Endothelial cell of umbilical vein (primary cell): ENCODE measurements around the gene ATAD3A. TPM values are rescaled to one million over a fixed set of nuclear protein-coding genes. Genes with fewer than 3 reads are reported as not detected.

Source experiments
- BruUV-seq: library from RNA; stranded (reverse); fragments of 400-500 nt; replicated peaks from 2 replicates; lab custom pipeline; 2021; lab: Mats Ljungman, UMichigan
- CTCF ChIA-PET: fragments of 300-600, 350-600 bp; sonication (Branson Sonifier 250); formaldehyde crosslinking; loops from one replicate; lab custom pipeline; 2021; ENCODE audit warnings: antibody characterized with exemption, inconsistent platforms; lab: Charles Lee
- POLR2A ChIA-PET: fragments of 300-600, 350-600 bp; sonication (Branson Sonifier 250); formaldehyde crosslinking; loops from one replicate; lab custom pipeline; 2021; ENCODE audit warnings: antibody characterized with exemption, inconsistent platforms; lab: Charles Lee
- DNase-seq: peaks from one replicate; pipeline ENCODE4 v3.0.0-alpha.2; 2011; ENCODE audit warnings: low read depth, low spot score
- FAIRE-seq: peaks from 2 replicates; lab custom pipeline; 2011; peaks lifted over from hg19 to GRCh38; lab: Jason Lieb, UNC
- H2AFZ ChIP-seq: 2 replicates; pipeline ENCODE4 v1.6.0; 2012; ENCODE audit warnings: low read depth, low read length, control low read depth, inconsistent platforms
- H3K27ac ChIP-seq: 2 replicates; pipeline ENCODE4 v1.5.1; 2011; ENCODE audit warnings: low read depth, mild to moderate bottlenecking, control low read depth, low read length, moderate library complexity; ENCODE audit not compliant: insufficient read depth
- H3K27me3 ChIP-seq, 2 experiments: 2 replicates each; pipeline versions ENCODE4 v1.6.0 to v1.6.1; 2011; ENCODE audit warnings: low read length in 2 of 2, mixed read lengths in 1 of 2; ENCODE audit not compliant: control insufficient read depth in 2 of 2, insufficient read depth in 2 of 2
- H3K36me3 ChIP-seq, 2 experiments: 2 replicates in 1 of 2; 3 replicates in 1 of 2; pipeline ENCODE4 v1.5.1; 2011; ENCODE audit warnings: low read length in 2 of 2, mild to moderate bottlenecking in 1 of 2, moderate library complexity in 1 of 2; ENCODE audit not compliant: control insufficient read depth in 2 of 2, insufficient read depth in 2 of 2; ENCODE audit errors: extremely low read depth in 1 of 2
- H3K4me1 ChIP-seq: 3 replicates; pipeline ENCODE4 v1.5.1; 2011; ENCODE audit warnings: mild to moderate bottlenecking, low read length; ENCODE audit not compliant: control insufficient read depth, insufficient read depth; ENCODE audit errors: extremely low read depth
- H3K4me2 ChIP-seq: 2 replicates; pipeline ENCODE4 v1.6.1; 2011; ENCODE audit warnings: low read length, control low read depth, mixed read lengths; ENCODE audit not compliant: insufficient read depth
- H3K4me3 ChIP-seq, 3 experiments: fragments of 200-600 bp in 1 of 3; sonication (generic), shearing (Covaris generic) in 1 of 3; replicated peaks in 1 of 3; 2 replicates each; pipeline ENCODE4 v1.5.1; 2011 to 2016; ENCODE audit warnings: control low read depth in 3 of 3, low read length in 3 of 3, mild to moderate bottlenecking in 2 of 3, inconsistent platforms in 1 of 3, low read depth in 1 of 3, moderate library complexity in 1 of 3; ENCODE audit not compliant: insufficient read depth in 1 of 3
- H3K79me2 ChIP-seq: 2 replicates; pipeline ENCODE4 v1.6.0; 2012; ENCODE audit warnings: low read length, inconsistent platforms; ENCODE audit not compliant: control insufficient read depth, insufficient read depth
- H3K9ac ChIP-seq: replicated peaks from 2 replicates; pipeline ENCODE3; 2011; ENCODE audit warnings: low read length, control low read depth; ENCODE audit not compliant: insufficient read depth; ENCODE audit errors: extremely low read depth
- H3K9me1 ChIP-seq: replicated peaks from 3 replicates; pipeline ENCODE4 v1.6.0; 2011; ENCODE audit warnings: mild to moderate bottlenecking, low read length; ENCODE audit not compliant: control insufficient read depth, insufficient read depth; ENCODE audit errors: extremely low read depth
- H3K9me3 ChIP-seq: replicated peaks from 2 replicates; pipeline ENCODE4 v1.5.1; 2012; ENCODE audit warnings: low read length, inconsistent platforms; ENCODE audit not compliant: control insufficient read depth, insufficient read depth
- H4K20me1 ChIP-seq: replicated peaks from 2 replicates; pipeline ENCODE3; 2011; ENCODE audit warnings: mild to moderate bottlenecking, low read length; ENCODE audit not compliant: control insufficient read depth, insufficient read depth; ENCODE audit errors: extremely low read depth
- CTCF ChIP-seq, 2 donors: IDR thresholded peaks; 1 replicate in 1 of 2; 2 replicates in 1 of 2; pipeline ENCODE4 v1.5.1; 2011; ENCODE audit warnings: low read length in 2 of 2, mild to moderate bottlenecking in 2 of 2, moderate library complexity in 2 of 2, control low read depth in 1 of 2, inconsistent platforms in 1 of 2, low read depth in 1 of 2; ENCODE audit not compliant: insufficient read depth in 1 of 2; ENCODE audit errors: extremely low read depth in 1 of 2
- FOS ChIP-seq: IDR thresholded peaks from 2 replicates; pipeline ENCODE4 v1.6.1; 2011; ENCODE audit warnings: mild to moderate bottlenecking, low read length, moderate library complexity, borderline replicate concordance; ENCODE audit not compliant: insufficient read depth
- GATA2 ChIP-seq: IDR thresholded peaks from 2 replicates; pipeline ENCODE4 v1.7.0; 2011; ENCODE audit warnings: low read depth, mild to moderate bottlenecking, moderate library complexity, mixed read lengths, low read length; ENCODE audit not compliant: insufficient read length, insufficient read depth
- MYC ChIP-seq: IDR thresholded peaks from one replicate; pipeline ENCODE4 v1.6.1; 2011; ENCODE audit warnings: mild to moderate bottlenecking, low read depth, low read length
- POLR2A ChIP-seq: IDR thresholded peaks from 2 replicates; pipeline ENCODE4 v1.6.1; 2012; ENCODE audit warnings: low read depth, mild to moderate bottlenecking, control low read depth, low read length
- POLR2AphosphoS5 ChIP-seq: IDR thresholded peaks from 2 replicates; pipeline ENCODE4 v1.6.1; 2012; ENCODE audit warnings: low read depth, mild to moderate bottlenecking, control low read depth, low read length, moderate library complexity; ENCODE audit not compliant: insufficient read depth
- dilution Hi-C: fragments of 300-500 bp; cut with MboI; formaldehyde crosslinking; loops from one replicate; pipeline ENCODE4 v1.15.0; 2019; ENCODE audit warnings: low sequenced_read_pairs; ENCODE audit not compliant: extremely low pct_ligation_motif_present
- intact Hi-C: fragments of 100-400 bp; cut with micrococcal nuclease; formaldehyde crosslinking; loops from one replicate; pipeline ENCODE4 v1.10.0; 2022
- polyA plus RNA-seq, 4 experiments: library from polyadenylated mRNA; depleted of rRNA in 3 of 4; stranded (reverse) in 3 of 4; unstranded in 1 of 4; fragments of >200 nt; gene quantifications; 2 replicates each; pipeline versions ENCODE4 v1.2.1 to v1.2.3, GENCODE V29; 2011 to 2012; ENCODE audit warnings: missing spikeins in 1 of 4
- total RNA-seq: library from RNA; stranded (reverse); gene quantifications from 2 replicates; pipeline ENCODE4 v1.2.3, GENCODE V29; 2021
- TF ChIP-seq, protein P1 (sequence below): IDR thresholded peaks from 2 replicates; pipeline ENCODE4 v1.6.1; 2011; ENCODE audit not compliant: insufficient read depth, insufficient read length

Gene ATAD3A
- total and polyA plus RNA-seq, 2 donors (not counting 3 experiments of a cell fraction or from before 2014, with no cell fraction given): 24.9 to 55.2 TPM

DNA sequence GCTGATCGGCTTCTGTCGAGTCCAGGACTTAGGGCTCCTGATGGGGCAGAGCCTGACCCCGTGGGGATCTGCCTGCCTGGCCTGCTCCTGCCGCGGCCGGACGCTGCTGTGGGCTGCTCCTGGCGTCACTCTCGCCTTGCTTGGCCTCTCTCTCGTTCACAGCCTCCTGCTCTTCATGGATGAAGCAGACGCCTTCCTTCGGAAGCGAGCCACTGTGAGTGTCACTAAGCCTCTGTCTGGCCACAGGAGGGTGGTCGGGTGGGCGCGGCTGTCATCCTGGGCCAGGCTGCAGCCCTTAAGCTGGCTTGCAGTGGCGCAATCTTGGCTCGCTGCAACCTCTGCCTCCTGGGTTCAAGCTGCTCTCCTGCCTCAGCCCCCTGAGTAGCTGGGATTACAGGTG is 24.3 kb upstream of the ATAD3A start:
- no peak overlapping the region for H2AFZ ChIP-seq
- dilution Hi-C loops: no loop called here
- H3K4me3 ChIP-seq: no peak overlapping the region
- H3K4me1 ChIP-seq: no peaks in the 10 kb centered on the region
- H3K36me3 ChIP-seq: peaks cover 3 to 28% of the 10 kb centered on the region in 2 experiments
- no peak overlapping the region for H3K9ac ChIP-seq
- no TSS peak for BruUV-seq
- no peaks in the 10 kb centered on the region for H3K27me3 ChIP-seq
- ChIA-PET POLR2A (no interaction called here), CTCF (no interaction called here)
- DNase-seq: no peak
- no peak for FAIRE-seq
- no peaks in the 10 kb centered on the region for H4K20me1 ChIP-seq
- no peaks in the 10 kb centered on the region for H3K9me3 ChIP-seq
- H3K9me1 ChIP-seq: no peaks in the 10 kb centered on the region
- H3K79me2 ChIP-seq: no peaks in the 10 kb centered on the region
- H3K4me2 ChIP-seq: no peak overlapping the region
- intact Hi-C loops: no loop called here
- H3K27ac ChIP-seq: no peak overlapping the region
- TF ChIP-seq CTCF (IDR thresholded peaks at IDR 0.05; ENCODE audit: extremely low read depth in 1 of 2, insufficient read depth in 1 of 2, low read depth in 1 of 2, low read length in 2 of 2) (no peak), POLR2AphosphoS5 (no peak), FOS (no peak), MYC (no peak), POLR2A (no peak), GATA2 (no peak)
- TF ChIP-seq, protein P1, sequence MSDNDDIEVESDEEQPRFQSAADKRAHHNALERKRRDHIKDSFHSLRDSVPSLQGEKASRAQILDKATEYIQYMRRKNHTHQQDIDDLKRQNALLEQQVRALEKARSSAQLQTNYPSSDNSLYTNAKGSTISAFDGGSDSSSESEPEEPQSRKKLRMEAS: no peak
